HG03432 (cell line): ENCODE results near the gene COPS7B.

ENCODE experiments used
- ATAC-seq: cut with Tn5 transposase; IDR thresholded peaks from one replicate; pipeline ENCODE4 v1.9.1; 2021; ENCODE audit warnings: mild to moderate bottlenecking, moderate library complexity; ENCODE audit not compliant: unreplicated experiment

The COPS7B gene

DNA sequence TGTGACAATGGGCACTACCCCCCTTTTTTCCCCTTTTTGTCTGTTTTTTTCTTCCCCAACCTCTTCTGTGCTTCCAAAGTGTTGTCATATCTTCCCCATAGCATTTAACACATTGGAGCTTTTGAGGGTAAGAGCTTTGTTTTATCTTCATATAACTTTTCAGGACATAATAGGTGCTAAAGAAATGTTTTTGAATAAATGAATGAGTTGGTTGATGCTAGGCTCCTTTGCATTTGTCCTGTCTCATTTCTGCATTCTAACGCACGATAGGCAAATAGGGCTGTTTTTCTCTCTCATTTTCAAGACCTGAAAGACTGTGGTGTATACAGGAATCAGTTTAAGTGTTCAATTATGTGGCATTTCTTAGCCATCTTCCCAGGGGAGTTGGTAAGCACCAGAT is 832 bp upstream of the COPS7B start:
- no peak for ATAC-seq

DNA sequence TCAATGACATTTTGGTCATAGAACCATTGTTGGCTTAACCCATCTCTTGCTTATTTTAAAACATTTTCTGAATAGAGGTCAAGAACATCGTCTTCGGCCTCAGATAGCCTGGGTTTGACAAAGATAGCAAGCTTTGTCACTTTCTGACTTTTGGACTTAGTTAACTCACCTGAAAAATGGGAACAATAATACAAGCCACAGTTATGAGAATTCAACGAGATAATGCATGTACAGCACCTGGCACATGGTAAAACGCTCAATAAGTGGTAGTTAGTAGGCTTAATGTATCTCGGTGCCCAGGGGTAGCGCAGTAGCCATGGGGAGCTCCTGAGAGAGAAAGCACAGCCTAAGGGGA is 446 bp upstream of the COPS7B start:
- ATAC-seq: no peak

- no peak for ATAC-seq
These were observed 660 bp downstream of the COPS7B start for GRCh38 chr2:231786917-231787292.

DNA sequence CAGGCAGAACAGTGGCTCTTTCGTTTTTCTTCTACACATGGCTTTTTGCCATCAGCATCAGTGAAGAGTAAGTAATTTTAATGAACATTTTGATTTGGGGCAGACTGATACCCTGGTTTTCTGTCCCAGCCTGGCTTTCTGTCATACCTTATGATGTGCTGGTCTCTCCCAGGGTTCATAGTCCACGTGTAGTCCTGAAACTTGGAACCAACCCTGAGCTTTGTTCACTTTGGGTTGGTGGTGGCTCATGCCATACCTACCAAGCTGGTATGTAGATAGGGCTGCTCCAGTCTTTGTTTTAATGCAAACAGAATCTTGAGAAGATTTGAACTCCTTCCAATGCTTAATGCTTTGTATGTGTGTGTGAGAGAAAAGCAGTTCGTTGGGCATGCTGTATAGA is 4.9 kb downstream of the COPS7B start:
- ATAC-seq: no peak

DNA sequence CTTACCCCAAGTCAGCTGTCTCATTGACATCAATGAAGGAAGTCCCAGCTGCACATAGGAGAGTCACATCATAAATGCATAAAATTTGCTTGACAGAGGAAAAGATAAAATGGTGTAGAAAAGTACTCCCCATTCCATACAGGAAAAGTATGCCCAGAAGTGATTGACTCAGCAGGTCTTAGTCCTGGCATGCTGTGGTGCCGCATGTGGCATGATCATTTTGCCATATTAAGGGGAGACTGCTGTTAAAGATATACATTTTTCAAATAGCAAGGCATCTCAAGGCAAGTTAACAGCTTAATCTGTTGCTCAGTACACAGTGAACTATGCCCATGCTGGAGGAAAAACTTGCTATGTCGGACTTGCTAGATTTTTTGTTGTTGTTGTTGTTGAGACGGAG is 8.1 kb downstream of the COPS7B start:
- ATAC-seq: no peak

- ATAC-seq: no peak
These were observed 9.5 kb downstream of the COPS7B start for GRCh38 chr2:231795525-231796327.

DNA sequence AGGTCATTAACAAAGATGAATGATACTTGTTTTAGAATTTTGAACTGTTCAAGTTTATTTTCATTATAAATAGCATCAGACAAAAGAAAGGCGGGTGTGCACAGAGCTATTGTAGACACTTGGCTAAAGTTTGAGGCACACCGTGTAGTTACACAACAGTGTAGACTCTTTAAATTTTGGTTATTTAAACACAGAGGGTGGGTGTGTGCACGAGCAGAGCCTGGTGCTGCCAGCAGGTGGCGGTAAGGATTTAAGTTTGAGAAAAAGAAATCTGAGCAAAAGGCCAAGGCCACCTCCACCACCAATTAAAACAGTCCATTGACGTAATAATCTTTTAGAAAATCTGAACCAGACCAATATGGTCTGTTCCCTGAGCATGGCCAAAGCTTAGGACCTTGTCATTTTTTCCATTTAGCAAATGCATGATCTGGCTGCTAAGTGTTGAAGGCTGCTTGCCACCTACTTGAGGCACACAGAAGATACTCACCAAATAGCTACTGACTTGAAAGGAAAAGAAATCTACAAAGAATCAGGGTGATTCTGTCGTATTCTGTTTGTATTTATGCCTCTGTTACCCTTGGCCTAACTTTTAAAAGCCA is 14.3 kb downstream of the COPS7B start:
- no peak for ATAC-seq

- ATAC-seq: no peak
These were observed 17.4 kb downstream of the COPS7B start for GRCh38 chr2:231803501-231804138.

DNA sequence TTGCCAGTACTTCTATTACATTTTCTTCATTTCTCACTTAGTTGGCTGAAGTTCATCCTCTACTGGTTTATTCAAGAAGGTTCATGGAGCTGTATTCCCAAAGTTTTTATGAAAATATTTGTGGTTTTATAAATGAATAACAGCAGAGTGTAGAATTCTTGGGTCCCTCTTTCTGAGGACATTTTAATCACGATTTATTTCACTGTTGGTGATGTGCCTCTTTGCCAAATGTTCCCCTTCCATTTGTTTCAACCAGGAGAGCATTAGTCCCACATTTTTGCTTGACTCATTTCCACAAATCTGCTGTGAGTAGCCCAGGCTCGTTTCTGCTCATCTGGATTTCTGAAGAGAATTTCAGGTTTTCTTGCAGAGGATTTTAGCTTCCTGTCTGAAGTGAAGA is 20.8 kb downstream of the COPS7B start:
- ATAC-seq: no peak

- no peak for ATAC-seq
These were observed 24.7 kb downstream of the COPS7B start for GRCh38 chr2:231810905-231811304.

- ATAC-seq: no peak
These were observed 30.2 kb downstream of the COPS7B start for GRCh38 chr2:231816327-231817026.

GRCh38 chr2:231819447-231820042 is 33.3 kb downstream of the COPS7B start:
- no peak for ATAC-seq

DNA sequence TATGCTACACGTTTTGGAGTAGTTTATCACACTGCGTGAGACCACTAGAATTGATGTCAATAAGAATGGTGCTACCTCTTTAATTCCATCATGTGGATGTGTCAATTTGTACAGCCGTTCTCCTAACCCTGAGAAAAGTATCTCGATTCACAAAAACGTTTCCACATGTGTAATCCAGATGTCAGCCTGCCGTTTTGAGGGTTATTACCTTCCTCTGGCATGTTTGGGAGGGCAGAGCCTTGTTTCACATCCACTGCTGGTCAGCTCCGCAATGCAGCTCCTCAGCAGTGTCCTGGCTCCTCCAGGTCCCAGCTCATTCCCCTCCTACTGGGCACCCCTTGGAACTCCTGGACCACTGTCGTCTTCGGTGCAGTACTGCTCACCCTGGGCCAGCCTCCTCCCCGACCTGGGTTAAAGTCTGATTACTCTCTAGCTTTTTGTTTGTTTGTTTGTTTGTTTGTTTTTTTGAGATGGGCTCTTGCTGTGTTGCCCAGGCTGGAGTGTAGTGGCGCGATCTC is 34.6 kb downstream of the COPS7B start:
- ATAC-seq: no peak

GRCh38 chr2:231821908-231822307 is 35.7 kb downstream of the COPS7B start:
- ATAC-seq: no peak

- ATAC-seq: no peak
These were observed 66.9 kb downstream of the COPS7B start for GRCh38 chr2:231853105-231853504.

- ATAC-seq: no peak
These were observed 68.4 kb downstream of the COPS7B start for GRCh38 chr2:231854616-231855125.

GRCh38 chr2:231856959-231857358 is 70.7 kb downstream of the COPS7B start:
- no peak for ATAC-seq
